8988T (cell line): ENCODE results near the gene PCDHB1.
"Not testable (repeated sequence)": the region's sequence is repeated elsewhere in the genome, so short reads cannot be mapped to it uniquely, and the experiment has no call there.

ENCODE experiments used
- DNase-seq: peaks from one replicate; pipeline ENCODE4 v3.0.0; 2011

Gene PCDHB1

DNA sequence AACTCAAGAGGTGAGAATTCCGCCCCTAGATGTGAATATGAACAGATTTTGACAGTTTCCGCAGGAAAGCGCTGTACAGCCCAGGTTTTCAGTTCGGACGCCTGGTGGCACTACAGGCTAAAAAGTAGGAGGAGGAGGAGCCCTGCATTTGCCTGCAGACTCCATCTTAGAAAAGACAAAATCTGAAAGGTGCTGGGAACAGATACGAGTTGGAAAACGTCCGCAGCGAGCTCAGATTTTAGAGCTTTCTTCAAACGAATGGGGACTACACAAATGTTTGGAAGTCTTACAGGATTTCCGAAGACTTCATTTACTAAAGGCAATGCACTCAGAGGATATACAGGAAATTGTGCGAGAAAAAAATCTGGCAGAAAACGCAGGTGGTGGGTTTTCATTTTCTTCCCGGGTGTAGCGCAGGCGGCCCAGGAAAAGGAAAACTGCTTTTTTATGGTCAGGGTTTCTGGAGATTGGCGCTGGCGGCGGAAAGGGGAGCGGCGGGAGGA is 33.4 kb downstream of the PCDHB1 start:
- DNase-seq, result peak; percentile 23

DNA sequence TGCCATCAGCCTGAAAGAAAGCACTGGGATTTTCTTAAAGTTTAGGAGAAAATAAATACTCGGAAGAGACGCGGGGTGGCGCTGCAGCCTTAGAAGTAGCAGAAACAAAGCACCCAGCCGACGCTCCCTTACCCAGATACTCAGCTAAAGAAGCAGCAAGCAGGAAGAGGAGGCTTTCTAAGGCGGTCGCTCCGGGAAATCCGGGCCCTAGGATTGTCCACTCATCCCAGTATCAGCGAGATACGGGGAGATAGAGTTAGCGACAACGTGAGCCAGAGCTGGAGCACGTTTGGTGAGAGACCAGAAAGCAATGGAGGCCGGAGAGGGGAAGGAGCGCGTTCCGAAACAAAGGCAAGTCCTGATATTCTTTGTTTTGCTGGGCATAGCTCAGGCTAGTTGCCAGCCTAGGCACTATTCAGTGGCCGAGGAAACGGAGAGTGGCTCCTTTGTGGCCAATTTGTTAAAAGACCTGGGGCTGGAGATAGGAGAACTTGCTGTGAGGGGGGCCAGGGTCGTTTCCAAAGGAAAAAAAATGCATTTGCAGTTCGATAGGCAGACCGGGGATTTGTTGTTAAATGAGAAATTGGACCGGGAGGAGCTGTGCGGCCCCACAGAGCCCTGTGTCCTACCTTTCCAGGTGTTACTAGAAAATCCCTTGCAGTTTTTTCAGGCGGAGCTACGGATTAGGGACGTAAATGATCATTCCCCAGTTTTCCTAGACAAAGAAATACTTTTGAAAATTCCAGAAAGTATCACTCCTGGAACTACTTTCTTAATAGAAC is 43.5 kb downstream of the PCDHB1 start, which contains the start of gene PCDHB2:
Gene PCDHB2, plus strand, starts transcription at position 135 of the 782 bp plus-strand sequence. Its CDS starts 176 bp downstream, at position 311.
- DNase-seq, result peak; percentile 29

DNA sequence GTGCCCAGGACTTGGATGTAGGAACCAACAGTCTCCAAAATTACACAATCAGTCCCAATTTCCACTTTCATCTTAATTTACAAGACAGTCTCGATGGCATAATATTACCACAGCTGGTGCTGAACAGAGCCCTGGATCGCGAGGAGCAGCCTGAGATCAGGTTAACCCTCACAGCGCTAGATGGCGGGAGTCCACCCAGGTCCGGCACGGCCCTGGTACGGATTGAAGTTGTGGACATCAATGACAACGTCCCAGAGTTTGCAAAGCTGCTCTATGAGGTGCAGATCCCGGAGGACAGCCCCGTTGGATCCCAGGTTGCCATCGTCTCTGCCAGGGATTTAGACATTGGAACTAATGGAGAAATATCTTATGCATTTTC is 44.1 kb downstream of the PCDHB1 start:
- DNase-seq, result no peak

DNA sequence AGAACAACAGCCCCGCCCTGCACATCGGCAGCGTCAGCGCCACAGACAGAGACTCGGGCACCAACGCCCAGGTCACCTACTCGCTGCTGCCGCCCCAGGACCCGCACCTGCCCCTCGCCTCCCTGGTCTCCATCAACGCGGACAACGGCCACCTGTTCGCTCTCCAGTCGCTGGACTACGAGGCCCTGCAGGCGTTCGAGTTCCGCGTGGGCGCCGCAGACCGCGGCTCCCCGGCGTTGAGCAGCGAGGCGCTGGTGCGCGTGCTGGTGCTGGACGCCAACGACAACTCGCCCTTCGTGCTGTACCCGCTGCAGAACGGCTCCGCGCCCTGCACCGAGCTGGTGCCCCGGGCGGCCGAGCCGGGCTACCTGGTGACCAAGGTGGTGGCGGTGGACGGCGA is 45.0 kb downstream of the PCDHB1 start:
- not testable (repeated sequence) for DNase-seq

DNA sequence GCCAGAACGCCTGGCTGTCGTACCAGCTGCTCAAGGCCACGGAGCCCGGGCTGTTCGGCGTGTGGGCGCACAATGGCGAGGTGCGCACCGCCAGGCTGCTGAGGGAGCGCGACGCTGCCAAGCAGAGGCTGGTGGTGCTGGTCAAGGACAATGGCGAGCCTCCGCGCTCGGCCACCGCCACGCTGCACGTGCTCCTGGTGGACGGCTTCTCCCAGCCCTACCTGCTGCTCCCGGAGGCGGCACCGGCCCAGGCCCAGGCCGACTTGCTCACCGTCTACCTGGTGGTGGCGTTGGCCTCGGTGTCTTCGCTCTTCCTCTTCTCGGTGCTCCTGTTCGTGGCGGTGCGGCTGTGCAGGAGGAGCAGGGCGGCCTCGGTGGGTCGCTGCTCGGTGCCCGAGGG is 45.4 kb downstream of the PCDHB1 start:
- DNase-seq, result not testable (repeated sequence)

DNA sequence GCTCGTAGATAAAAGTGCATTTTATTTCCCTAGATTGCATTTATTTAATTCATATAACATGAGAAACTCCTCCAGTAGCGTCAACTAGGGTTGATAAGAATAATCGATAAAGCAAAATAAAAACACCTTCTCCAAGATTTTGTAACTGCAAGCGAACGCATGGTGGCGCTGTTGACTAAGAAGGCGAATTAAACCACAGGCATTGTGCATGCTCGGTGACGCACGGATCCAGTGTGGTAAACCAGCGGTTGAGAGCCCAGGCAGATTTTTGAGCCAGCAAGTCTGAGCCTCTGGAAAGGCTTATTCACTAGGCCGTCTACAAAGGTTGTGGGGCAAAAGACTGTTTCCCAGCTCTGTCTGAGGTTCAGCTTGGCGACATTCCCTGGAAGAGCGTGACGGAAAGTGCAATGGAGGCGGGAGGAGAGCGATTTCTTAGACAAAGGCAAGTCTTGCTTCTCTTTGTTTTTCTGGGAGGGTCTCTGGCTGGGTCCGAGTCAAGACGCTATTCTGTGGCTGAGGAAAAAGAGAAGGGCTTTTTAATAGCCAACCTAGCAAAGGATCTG is 49.1 kb downstream of the PCDHB1 start, which contains the start of gene PCDHB3:
Gene PCDHB3, plus strand, starts transcription at position 231 of the 563 bp plus-strand sequence. Its CDS starts 177 bp downstream, at position 408.
- peak; percentile 55 for DNase-seq

DNA sequence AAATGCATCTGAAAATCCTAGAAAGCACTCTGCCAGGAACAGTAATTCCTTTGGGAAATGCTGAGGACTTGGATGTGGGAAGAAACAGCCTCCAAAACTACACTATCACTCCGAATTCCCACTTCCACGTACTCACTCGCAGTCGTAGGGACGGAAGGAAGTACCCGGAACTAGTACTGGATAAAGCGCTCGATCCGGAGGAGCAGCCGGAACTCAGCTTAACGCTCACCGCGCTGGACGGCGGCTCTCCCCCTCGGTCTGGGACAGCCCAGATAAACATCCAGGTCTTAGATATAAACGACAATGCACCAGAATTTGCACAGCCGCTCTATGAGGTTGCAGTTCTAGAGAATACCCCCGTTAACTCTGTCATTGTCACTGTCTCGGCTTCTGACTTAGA is 49.9 kb downstream of the PCDHB1 start:
- no peak for DNase-seq

DNA sequence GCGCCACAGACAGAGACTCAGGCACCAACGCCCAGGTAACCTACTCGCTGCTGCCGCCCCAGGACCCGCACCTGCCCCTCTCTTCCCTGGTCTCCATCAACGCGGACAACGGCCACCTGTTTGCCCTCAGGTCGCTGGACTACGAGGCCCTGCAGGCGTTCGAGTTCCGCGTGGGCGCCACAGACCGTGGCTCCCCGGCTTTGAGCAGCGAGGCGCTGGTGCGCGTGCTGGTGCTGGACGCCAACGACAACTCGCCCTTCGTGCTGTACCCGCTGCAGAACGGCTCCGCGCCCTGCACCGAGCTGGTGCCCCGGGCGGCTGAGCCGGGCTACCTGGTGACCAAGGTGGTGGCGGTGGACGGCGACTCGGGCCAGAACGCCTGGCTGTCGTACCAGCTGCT is 50.9 kb downstream of the PCDHB1 start:
- not testable (repeated sequence) for DNase-seq

DNA sequence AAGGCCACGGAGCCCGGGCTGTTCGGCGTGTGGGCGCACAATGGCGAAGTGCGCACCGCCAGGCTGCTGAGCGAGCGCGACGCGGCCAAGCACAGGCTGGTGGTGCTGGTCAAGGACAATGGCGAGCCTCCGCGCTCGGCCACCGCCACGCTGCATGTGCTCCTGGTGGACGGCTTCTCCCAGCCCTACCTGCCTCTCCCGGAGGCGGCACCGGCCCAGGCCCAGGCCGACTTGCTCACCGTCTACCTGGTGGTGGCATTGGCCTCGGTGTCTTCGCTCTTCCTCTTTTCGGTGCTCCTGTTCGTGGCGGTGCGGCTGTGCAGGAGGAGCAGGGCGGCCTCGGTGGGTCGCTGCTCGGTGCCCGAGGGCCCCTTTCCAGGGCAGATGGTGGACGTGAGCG is 51.3 kb downstream of the PCDHB1 start:
- not testable (repeated sequence) for DNase-seq

DNA sequence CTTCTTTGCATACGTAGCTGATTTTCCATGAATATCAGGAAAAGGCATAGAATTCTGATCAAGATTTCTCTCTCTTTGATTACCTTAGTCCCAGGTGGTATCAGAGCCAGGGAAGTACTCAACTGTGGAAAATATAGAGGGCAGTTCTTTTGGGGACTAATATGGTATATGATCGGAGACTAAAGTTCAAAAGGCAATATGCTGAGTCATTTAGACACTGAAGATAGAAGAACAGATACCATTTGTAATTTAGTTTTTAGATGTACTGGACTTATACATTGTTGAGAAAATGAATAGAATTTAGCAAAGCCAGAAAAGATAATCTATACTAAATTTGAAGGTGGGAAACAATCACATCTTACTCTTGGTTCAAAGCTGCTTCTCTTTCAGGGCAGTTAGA is 54.2 kb downstream of the PCDHB1 start:
- no peak for DNase-seq
